GM21526 (cell line): ENCODE data around the gene TMEM63A.

Source experiments
- ATAC-seq: cut with Tn5 transposase; IDR thresholded peaks from one replicate; pipeline ENCODE4 v1.9.1; 2021; ENCODE audit warnings: moderate library complexity; ENCODE audit not compliant: unreplicated experiment, low FRiP score

TMEM63A gene

DNA sequence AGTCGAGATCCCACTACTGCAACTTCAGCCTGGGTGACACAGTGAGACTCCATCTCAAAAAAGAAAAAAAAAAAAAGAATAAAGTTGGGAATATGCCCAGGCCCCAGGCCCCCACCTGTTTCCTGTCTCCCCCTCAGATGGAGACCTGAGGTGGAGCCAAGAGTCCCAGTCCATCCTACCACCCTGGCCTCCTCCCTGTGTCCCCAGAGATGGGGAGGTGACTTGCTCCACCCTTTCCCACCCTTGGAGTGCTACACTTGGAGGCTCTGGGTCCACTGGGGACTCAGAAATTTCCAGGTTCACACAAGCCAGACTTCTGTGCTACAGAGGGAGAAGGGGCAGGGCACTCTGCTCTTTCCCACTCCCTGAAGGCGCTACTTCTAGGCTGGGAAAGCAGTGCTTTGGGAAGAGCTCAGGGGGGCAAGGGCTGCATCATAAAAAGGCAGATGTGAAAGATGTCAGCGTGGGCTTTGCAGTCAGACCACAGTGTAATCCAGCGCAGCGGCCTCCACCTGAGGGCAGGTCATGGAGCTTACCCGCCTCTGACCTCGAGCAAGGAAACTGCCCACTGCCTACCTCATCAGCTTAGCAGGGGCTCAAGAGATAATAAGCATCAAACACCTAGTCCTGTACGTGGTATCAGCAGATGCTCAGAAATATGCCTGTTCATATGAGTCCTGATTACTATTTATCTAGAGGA is 13.4 kb downstream of the TMEM63A start:
- ATAC-seq: no peak

DNA sequence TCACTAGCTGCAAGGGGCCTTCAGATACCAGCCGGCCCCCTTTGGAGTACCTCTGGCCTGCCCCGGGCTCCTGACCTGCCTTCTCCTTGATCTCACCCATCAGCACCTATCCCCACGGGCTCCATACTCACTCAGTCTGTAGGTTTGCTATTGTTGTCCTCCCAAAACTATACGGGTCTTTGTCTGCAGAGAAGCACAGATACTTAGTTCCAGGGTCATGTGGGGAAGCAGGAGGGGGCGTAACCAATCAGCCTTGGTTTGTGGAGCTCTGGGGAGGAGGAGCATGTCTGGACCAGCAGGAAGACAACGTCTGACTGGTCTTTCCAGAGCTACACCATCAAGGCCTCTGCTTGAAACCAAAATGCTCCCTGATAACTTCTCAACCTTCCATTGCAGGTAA is 15.2 kb downstream of the TMEM63A start:
- no peak for ATAC-seq

DNA sequence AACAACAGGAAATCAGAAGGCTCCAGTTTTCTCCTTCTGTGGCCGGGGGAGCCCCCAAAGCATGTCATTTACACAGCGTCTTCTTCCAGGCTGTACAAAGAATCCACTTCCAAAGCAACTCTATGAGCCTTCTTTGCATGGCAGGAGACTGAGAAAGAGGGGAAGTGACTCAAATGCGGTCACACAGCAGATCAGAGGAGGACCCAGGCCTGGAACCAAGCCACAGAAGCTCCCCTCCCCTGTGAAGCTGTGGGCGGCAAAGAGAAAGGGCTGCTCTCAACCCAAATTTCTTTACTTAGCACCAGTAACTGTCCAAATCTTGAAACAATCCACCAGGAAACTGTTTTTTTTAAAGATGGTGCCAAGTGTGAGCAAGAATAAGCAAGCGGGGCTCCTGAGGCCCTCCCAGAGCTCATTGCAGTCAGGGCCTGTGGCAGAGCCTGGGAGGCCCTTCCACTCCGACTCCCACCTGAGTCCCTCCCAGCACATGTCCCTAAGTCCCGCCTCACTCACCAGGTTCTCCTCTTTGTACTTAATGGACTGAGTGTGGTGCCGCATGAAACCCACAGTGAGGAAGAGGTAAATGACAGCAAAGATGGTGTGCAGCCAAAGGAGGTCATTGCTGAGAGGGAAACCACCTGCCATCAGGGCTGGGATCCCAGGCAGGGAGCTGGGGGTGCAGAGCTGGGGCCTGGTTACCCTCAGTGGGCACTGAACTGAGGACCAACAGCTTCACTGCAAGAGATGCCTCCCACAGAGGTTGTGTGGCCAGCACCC is 15.9 kb downstream of the TMEM63A start:
- ATAC-seq: no peak

DNA sequence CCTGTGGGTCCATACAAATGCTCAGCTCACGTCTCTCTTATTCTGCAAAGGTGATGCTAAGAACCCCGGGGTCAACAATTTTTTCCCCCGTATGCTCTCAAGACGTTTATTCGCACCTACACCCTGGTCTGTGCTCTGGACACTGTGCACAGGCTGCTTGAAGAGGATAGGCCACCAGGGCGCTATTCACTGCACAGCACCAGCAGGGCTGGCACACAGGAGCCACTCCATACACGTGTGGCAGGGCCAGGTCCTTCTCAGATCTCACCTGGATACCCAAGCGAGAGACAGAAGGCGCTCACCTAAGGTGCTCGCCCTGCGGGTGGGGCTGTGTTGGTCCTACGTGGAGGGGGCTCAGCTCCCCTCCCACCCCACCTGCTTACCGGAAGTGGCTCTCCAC is 16.7 kb downstream of the TMEM63A start:
- ATAC-seq: no peak

DNA sequence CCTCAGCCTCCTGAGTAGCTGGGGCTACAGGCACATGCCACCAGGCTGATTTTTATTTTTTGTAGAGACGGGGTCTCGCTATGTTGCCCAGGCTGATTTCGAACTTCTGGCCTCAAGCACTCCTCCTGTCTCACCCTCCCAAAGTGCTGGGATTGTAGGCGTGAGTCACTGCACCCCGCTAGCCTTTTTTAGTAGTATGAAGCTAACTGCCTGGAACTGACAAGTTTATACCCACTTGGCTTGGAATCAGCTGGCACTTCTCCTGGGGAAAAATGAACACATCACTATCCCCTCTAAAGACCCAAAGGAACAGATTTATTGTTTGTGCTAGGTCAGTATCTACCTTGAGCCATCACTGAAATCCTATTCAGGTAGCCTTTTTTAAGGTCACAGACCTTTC is 19.0 kb downstream of the TMEM63A start:
- ATAC-seq: no peak

DNA sequence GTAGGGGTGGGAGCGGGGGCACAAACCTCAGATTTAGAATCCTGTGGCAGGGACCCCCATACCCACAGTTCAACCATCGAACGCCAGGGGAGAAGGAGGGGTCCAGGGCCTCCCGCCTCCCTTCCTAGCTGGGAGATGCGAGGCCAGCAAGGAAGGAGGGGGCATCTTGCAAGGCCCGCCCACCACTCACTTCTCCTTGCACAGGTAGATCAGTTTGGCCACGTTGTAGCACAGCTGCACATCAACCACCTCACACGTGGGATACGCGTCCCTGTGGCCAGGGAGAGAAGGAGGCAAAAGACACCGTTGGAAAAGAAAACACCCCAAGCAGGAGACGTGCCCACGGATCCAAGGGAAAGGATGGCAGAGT is 19.6 kb downstream of the TMEM63A start:
- no peak for ATAC-seq

DNA sequence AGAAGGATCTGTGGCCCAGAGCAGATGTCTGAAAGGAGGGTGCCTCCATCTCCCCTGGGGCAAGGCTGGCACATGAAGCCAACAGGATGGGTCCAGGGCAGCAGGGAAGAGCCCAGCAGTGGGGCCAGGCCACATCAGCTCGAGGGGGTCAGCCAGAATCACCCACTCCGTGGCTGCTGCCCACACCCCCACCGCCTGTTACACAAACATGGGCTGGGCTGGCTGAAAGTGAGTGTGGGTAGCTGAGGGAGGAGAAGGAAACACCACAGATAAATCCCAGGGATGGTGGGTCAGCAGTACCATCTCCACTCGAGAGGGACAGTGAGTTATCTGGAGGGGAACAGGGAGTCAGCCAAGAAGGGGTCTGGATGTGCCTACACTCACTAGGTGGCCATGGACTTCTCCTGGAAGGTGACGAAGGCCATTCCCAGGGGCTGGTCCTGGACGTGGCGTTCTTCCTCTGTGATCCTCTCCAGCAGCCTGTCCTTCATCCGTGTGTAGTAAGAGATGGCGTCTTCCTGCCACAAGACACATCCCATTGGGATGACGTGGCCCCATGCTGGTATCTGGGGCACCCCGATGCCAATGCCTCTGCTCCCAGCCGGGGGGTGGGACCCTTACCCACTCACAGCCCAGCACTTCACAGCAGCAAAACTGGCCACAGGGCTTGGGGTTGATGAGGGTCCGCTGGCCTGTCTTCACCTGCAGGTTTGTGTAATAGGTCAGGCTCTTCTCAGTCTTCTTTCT is 20.2 kb downstream of the TMEM63A start:
- no peak for ATAC-seq

DNA sequence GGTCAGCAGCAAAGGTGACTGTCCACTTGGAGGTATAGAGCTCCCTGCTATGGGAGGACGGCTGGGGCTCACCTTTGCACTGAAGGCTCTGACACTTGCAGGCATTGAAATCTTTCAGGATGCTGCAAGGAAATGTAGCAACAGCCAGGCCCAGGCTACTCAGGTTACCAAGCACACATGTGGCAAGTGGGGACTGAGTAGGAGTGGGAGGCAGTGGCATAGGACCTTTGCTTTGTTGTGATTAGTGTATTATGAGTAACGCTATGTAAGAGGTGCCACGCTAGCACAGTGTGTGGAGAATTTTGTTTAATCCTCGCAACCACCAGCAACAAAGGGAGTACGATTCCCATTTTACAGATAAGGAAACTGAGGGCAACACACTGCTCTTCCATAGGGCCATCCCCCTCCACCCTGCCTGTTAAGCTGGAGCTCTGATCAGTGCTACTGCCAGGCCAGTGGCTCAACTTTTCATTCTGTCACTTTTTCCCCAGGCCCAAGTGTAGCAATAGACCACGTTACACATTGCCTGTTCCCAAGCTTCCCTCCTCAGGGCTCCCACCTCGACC is 21.2 kb downstream of the TMEM63A start:
- ATAC-seq: no peak

DNA sequence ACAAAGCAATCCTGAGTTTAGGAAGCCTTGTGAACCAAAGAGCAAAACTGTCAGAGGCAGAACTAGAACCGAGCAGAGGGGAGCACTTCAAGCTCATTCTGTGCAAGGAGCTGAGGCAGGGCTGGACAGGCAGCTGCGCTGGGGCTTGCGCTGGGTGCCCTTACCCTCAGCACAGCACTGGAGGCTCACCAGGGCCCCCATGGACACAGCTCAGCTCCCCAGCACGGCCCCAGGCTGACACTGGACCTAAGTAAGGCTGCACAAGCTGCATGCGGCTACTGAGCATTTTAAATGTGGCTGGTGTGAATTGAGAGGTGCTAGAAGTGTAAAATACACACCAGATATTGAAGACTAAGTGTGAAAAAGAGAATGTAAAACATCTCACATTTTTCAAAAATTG is 22.1 kb downstream of the TMEM63A start:
- no peak for ATAC-seq

DNA sequence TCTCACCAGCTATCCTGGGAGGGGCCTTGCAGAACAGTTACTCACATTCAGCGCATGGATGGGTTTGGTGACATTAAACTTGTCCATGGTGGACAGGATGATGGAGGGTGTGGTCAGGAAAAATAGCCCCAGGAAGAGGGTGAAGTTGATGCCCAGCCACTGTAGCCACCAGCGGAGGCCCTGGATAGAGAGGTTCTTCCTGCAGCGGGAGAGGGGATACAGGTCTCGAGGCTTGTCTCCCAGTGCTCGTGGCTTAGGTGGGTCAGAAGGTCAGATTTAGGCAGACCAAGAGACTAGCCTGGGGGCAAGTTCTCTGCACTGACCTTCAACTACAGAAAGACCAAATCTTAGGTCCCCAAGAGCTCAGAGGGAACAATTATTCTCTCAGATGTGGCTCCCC is 23.0 kb downstream of the TMEM63A start:
- ATAC-seq: no peak

DNA sequence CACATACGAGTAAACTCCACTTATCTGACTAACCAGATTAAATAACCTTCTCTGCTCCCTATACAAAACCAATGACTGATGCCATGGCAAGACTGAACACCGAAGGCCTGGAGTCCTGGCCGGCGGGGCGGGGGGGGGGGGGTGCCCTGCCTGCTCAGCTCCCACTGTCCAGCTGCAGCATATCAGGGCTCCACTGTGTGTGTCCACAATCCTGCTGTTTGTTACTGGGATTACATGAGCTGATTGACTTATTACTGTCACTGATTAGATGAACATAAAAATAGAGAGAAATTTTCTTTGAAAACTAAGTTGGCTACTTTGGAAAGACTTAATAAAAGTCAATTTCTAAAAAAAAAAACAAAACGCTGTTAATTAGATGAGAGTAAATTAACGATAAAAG is 24.9 kb downstream of the TMEM63A start:
- ATAC-seq: no peak

DNA sequence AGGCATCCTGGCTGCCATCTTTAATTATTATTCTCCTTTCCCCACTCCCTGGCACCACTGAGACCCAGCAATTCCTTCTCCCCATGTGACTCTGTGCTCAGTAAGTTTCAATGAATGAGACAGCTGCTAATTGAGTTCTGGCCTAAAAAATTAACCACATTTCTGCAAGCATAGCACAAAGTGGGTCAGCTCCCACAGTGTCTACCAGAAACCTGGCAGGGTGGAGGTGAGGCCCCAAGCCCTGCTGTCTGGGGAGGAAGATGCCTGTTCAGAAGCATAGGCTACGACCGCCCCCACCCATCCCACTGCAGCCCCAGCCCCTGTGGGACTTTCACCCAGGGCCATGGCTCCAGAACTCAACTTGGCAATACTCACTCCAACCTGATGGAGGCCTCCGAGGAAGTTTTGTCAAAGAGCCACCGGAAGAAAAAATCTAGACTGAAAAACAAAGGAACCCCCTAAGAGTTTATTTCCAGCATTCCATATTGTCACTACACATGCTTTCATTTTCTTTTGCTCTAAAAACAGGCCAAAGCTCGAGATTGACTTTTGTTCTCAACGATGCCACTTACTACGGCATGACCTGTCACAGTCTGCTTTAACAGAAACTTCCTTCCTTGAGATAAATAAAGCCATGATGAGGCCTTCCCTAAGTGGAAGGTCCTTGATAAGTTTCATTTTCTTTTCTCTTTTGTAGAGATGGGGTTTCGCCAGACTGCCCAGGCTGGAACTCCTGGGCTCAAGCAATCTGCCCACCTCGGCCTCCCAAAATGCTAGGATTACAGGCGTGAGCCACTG is 26.5 kb downstream of the TMEM63A start:
- ATAC-seq: no peak

DNA sequence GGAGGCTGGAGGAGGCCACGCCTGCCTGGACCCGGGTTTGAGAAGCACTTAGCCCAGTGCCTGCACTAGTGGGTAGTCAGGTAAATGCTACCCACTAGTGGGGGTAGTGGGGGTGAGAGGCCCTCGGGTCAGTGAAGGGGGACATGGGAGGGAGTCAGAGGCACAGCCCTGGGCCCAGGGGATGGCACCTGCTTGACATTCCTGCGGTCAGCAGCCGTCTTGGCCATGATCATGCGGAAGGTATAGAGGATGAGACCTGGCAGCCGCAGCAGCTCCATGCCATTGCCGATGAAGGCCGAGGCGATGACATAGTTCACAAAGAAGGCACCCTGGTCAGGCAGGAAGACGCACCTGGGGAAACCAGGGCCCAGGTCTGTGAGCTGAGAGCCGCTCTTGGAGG is 28.7 kb downstream of the TMEM63A start:
- no peak for ATAC-seq

DNA sequence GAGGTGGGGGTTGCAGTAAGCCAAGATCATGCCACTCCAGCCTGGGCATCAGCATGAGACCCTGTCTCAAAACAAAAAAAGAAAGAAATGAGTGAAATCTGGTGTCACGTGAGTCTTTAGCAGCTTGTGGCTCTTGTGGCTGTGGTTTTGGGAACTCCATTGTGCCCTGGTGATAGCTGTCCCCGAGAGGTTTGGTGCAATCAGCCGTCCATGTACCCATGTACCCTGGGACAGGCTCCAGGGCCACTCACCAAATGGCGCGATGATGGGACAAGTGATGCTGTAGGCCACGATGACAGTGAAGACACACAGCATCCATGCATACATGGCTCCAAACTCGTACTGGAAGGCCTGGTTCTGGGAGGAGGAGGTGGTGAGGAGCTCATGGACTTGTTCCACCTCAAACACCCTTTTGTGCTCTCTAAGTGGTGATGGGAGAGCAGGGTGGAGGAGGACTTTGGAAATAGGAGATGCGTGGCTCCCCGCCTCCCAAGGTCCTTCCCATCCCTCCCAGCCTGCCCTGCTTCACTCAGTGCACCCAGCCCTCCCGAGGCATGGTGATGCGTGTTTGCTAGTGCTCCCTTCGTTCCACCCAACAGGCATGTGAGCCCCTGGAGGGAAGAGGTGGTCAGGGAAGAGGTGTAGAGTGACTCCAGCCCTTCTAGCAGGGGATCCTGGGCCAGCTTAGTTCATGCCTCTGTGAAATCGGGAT is 29.6 kb downstream of the TMEM63A start:
- ATAC-seq: no peak

DNA sequence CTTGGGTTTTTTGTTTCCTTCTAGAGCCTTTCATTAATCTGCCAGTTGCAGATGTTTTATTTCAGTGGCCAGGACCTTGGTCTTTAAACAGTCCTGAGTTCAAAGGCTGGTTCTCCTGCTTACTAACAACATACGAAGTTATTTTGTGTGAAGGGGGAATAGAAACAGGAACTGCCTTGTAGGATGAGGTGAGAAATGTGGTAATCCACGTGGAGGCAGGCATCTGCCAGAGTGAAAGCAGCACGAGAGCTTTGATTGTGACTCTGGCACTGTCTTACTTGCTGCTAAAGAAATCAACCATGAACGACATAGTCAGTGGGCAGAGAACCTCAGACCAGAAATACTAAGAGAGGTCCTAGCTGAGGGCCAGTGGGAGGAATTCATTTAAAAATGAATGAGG is 30.4 kb downstream of the TMEM63A start:
- ATAC-seq: peak; percentile 26

DNA sequence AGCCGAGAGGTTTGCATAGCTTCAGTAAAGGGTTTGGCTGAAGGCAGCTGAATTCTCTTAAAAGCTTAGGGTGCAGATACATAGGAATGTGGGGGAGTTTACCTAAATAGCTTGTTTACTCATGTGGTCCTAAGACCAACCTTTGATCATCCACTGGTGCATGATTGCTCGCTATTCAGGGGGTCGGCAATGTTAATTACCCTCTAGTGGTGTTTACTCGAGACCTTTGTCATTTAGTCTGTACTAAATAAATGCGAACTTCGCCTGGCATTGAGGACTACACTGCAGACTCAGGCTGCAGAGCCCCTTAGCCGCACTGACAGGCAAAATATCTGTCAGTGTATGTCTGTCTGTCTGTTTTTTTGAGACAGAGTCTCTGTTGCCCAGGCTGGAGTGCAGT is 31.8 kb downstream of the TMEM63A start:
- ATAC-seq: no peak

DNA sequence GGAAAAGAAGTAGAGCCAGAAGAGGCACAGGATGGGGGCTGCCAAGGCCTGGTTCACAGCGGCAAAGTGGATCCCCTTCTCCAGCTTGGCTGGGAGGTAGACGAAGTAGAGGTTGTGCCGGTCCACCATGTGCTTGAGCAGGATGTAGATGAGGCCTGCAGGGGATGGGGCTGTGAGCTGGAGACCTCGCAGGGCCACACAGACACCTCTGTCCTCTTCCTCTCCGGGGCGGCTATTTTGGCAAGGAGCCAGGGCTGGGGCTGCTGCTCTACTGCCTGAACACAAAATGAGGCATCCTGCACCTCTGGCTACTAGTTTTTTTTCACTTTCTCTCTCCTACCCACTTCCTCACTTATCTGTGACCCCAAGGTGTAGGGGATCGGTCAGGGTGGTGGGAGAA is 32.3 kb downstream of the TMEM63A start:
- ATAC-seq: no peak

DNA sequence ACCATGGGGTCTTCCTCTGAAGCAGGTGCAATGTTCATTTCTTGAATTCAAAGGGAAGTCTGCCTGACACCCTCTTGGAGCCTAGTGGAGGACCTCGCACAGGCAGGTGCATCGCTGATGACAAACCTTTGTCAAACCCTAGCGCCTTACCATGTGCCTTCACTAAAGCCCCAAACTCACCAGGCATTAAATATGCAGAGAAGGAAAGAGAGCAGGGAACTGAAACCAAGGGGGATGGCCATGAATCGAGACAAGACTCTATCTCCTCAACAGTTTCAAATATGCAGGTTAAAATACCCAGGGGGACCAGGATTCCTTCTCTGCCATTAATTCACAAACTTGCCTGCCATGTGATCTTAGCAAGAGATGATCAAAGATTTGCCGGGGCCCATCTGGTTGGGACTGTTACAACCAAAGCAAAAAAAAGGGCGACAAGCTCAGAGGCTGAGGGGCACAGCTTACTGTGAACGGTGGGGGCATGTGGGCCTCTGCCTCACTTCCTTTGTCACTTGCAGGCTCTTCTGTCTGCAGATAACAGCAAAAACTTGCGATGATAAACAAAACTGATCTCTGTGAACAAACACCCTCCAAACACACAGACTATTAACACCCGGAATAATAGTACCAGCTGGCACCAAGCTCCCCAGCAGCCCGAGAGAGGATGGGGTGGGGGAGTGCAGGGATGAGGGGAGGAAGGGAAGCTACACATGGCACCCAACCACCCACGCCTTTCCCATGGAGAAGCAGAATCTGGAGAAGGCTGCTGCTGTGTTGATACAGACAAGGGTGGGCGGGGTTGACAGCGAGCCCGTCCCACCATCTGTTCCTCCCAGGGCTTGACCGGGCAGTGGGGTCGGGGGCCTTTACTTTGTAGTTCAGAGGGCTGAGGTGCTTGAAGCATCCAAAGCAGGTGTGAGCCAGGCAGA is 33.9 kb downstream of the TMEM63A start:
- peak; percentile 78 for ATAC-seq

DNA sequence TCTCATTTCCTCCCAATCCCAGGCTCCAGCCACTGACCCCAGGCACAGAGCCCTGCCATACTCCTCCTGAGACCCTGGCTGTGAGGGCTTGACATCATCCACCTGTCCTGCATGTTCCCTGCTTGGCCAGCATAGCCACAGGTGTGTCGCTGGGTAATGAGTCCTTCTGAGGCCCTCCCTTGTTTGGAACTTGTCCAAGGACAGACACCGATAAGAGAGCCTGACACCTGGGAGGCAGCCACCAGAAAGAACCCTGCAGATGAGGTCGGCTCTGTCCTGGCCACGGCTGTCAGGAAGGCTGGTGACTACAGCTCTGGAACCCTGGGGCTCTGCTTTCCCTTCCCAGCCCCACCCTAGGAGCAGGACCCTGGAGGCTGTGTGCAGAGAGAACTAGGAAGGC is 34.6 kb downstream of the TMEM63A start:
- peak; percentile 9 for ATAC-seq
